Adrenal gland (tissue), 12 donors: ENCODE results near the gene KRT81. TPM values are rescaled to one million over a fixed set of nuclear protein-coding genes. Genes with fewer than 3 reads are reported as not detected.

ENCODE experiments used
- DNase-seq, 7 donors: peaks; one replicate each; pipeline ENCODE4 v3.0.0-alpha.2; 2019 to 2020
- H3K27ac ChIP-seq, 5 donors: fragments of 200-600 bp; sonication (generic) in 4 of 5; 1 replicate in 3 of 5; 2 replicates in 2 of 5; pipeline versions ENCODE4 v1.5.1 to v1.8.0; 2016 to 2020; ENCODE audit warnings: mild to moderate bottlenecking in 1 of 5
- H3K27me3 ChIP-seq: fragments of 200-600 bp; 2 replicates; pipeline ENCODE4 v1.8.0; 2021
- H3K36me3 ChIP-seq, 2 donors: fragments of 200-600 bp; replicated peaks in 1 of 2; 1 replicate in 1 of 2; 2 replicates in 1 of 2; pipeline versions ENCODE4 v1.5.1 to v1.8.0; 2018 to 2022
- H3K4me1 ChIP-seq, 2 donors: fragments of 200-600 bp; replicated peaks in 1 of 2; 1 replicate in 1 of 2; 2 replicates in 1 of 2; pipeline versions ENCODE4 v1.5.1 to v1.8.0; 2018 to 2021
- H3K4me3 ChIP-seq, 4 donors: fragments of 200-600 bp; sonication (generic) in 3 of 4; one replicate each; pipeline ENCODE4 v1.5.1; 2016 to 2018
- H3K9me3 ChIP-seq, 3 donors: fragments of 200-600 bp; sonication (generic) in 1 of 3; replicated peaks in 1 of 3; 1 replicate in 2 of 3; 2 replicates in 1 of 3; pipeline versions ENCODE4 v1.5.1 to v1.8.0; 2016 to 2021
- CTCF ChIP-seq, 6 experiments: fragments of 450-650 bp in 4 of 6; fragments of 200-600 bp in 2 of 6; sonication (generic) in 1 of 6; IDR thresholded peaks; 1 replicate in 5 of 6; 2 replicates in 1 of 6; pipeline versions ENCODE4 v1.5.1 to v1.8.0; 2016 to 2021; ENCODE audit warnings: antibody characterized with exemption in 6 of 6, mild to moderate bottlenecking in 2 of 6, moderate library complexity in 1 of 6
- POLR2A ChIP-seq, 2 donors: fragments of 450-650 bp; IDR thresholded peaks; one replicate each; pipeline ENCODE4 v1.6.1; 2017; ENCODE audit warnings: antibody characterized with exemption in 2 of 2, mild to moderate bottlenecking in 2 of 2, moderate library complexity in 1 of 2
- WGBS, 4 donors: extraction: QIAGEN DNeasy Blood & Tissue Kit in 2 of 4; methylation state at CpG; one replicate each; pipeline versions ENCODE4 v1.1.5 to v1.1.7; 2013 to 2017; 5-methylcytosine and 5-hydroxymethylcytosine counted together
- intact Hi-C, 2 donors: fragments of 100-400 bp; cut with DNase I; formaldehyde crosslinking; loops; one replicate each; pipeline versions ENCODE4 v1.14.1 to v1.15.0; 2022 to 2023
- polyA plus RNA-seq, 3 donors: library from polyadenylated mRNA; stranded (reverse); fragments of 200-250 nt in 2 of 3; fragments of 350-450 nt in 1 of 3; fragmentation: Illumina TruSeq in 1 of 3; extraction: RNeasy Lipid Tissue Mini Kit (QIAGEN cat#74804) in 1 of 3; gene quantifications; one replicate each; pipeline ENCODE4 v1.2.3, GENCODE V29; 2013 to 2014
- total RNA-seq, 9 donors: library from RNA; depleted of rRNA in 4 of 9; stranded (reverse); fragments of >200 nt in 4 of 9; fragments of 120-200 nt in 1 of 9; fragmentation: NEBNext Ultra II Directional in 1 of 9; extraction: Animal tissue kit (Norgen Biotek cat#: 25700) in 1 of 9; gene quantifications; one replicate each; pipeline versions ENCODE4 v1.1.0 to v1.2.4, GENCODE V29; 2013 to 2023
- donor health status: healthy with polysubstance abuse.
- donor health status: Bipolar disorder and iron deficiency.
- donor health status: DM: yes; HTN: yes; CAD: no.
- donor health status: DM: no; HTN: no; CAD: no.
- donor health status: DM: no; HTN: no; CAD: no.
- donor health status: DM: yes; HTN: yes; CAD: no.

The KRT81 gene
- total and polyA plus RNA-seq, 12 donors, result 0.25 to 0.42 TPM; not detected in 10

GRCh38 chr12:52245962-52246569, 45.3 kb downstream of the KRT81 start:
- intact Hi-C loops, result no loop called here
- peak overlapping the region in 4 of 5 donors; percentile 73 to 92 (median 85) for H3K27ac ChIP-seq
- H3K4me3 ChIP-seq, result no peak overlapping the region
- no peaks in the 10 kb centered on the region for H3K36me3 ChIP-seq
- H3K9me3 ChIP-seq, result no peaks in the 10 kb centered on the region
- 72 to 91% (median 79%) methylated on average over 6 to 7 of the region's 7 CpGs for WGBS, 4 donors
- H3K4me1 ChIP-seq, result peaks cover 44 to 56% of the 10 kb centered on the region in 2 donors
- H3K27me3 ChIP-seq, result no peaks in the 10 kb centered on the region
- DNase-seq, result no peak
- TF ChIP-seq CTCF (IDR thresholded peaks at IDR 0.05) (no peak), POLR2A (IDR thresholded peaks at IDR 0.05) (no peak)

DNA sequence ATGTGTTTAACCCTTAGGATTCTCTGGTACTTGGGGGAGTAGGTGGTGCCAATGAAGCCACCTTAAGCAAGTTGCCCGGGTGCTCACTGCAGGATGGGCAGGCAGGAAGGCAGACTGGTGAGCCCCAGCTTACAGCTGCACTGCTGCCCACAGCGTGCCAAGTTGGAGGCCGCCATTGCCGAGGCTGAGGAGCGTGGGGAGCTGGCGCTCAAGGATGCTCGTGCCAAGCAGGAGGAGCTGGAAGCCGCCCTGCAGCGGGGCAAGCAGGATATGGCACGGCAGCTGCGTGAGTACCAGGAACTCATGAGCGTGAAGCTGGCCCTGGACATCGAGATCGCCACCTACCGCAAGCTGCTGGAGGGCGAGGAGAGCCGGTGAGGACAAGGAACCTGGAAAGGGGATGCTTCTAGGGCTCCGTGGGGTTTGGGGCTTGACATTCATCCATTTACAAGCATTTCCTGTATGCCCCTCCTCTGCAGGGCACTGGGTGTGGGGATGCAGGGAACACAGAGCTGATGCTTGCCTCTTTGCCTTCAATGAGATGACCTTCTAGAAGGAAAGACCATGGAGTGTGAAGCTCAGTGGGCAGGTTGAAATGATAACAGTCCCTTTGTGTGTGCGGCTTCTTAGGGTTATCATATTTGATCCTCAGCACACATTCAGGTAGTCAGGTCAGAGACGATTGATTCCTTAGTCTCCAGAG, 45.9 kb downstream of the KRT81 start:
- H3K27me3 ChIP-seq, result no peaks in the 10 kb centered on the region
- intact Hi-C loops, result no loop called here
- no peak for DNase-seq
- no peaks in the 10 kb centered on the region for H3K36me3 ChIP-seq
- H3K4me1 ChIP-seq, result peaks cover 44 to 56% of the 10 kb centered on the region in 2 donors
- TF ChIP-seq POLR2A (IDR thresholded peaks at IDR 0.05), result no peak
- no peak for TF ChIP-seq CTCF (IDR thresholded peaks at IDR 0.05)
- no peak overlapping the region for H3K4me3 ChIP-seq
- WGBS, 4 donors, result 87 to 93% (median 91%) methylated on average over 18 to 20 of the region's 20 CpGs
- H3K9me3 ChIP-seq, result no peaks in the 10 kb centered on the region
- H3K27ac ChIP-seq, result peak overlapping the region in 3 of 5 donors; percentile 83 to 93 (median 92)

DNA sequence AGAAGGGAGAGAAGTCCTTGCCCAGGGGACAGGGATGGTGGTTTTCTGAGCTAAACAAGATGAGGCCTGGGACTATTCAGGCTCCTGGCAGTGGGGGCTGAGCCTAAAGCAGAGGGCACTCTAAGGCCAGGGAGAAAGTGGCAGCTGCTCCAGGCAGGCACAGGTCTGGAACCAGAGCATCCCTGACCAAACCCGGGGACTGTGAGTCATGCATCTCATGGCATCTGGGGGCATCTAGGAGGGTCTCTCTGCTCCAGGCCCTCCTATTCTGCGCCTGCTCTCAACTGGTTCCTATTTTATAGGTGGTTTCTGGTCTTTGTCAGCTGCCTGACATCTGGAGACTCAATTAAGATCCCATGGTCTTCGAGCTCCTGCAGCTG, 46.7 kb downstream of the KRT81 start:
- H3K27ac ChIP-seq, result peak overlapping the region; percentile 1 to 93 (median 83)

More for the DNA sequence above, 46.7 kb downstream of the KRT81 start:
- H3K4me3 ChIP-seq, result no peak overlapping the region
- TF ChIP-seq POLR2A (IDR thresholded peaks at IDR 0.05), result no peak
- TF ChIP-seq CTCF (IDR thresholded peaks at IDR 0.05), result no peak
- WGBS, 4 donors, result 59 to 75% (median 65%) methylated on average over 3 of the region's 3 CpGs
- no peaks in the 10 kb centered on the region for H3K9me3 ChIP-seq
- no peaks in the 10 kb centered on the region for H3K36me3 ChIP-seq
- H3K27me3 ChIP-seq, result no peaks in the 10 kb centered on the region
- H3K4me1 ChIP-seq, result peaks cover 44 to 54% of the 10 kb centered on the region in 2 donors
- intact Hi-C loops, result no loop called here
- DNase-seq, result no peak
